ENCODE data around the gene FLOT2.
"Not testable (repeated sequence)": the region's sequence is repeated elsewhere in the genome, so short reads cannot be mapped to it uniquely, and the experiment has no call there.

FLOT2 gene

DNA sequence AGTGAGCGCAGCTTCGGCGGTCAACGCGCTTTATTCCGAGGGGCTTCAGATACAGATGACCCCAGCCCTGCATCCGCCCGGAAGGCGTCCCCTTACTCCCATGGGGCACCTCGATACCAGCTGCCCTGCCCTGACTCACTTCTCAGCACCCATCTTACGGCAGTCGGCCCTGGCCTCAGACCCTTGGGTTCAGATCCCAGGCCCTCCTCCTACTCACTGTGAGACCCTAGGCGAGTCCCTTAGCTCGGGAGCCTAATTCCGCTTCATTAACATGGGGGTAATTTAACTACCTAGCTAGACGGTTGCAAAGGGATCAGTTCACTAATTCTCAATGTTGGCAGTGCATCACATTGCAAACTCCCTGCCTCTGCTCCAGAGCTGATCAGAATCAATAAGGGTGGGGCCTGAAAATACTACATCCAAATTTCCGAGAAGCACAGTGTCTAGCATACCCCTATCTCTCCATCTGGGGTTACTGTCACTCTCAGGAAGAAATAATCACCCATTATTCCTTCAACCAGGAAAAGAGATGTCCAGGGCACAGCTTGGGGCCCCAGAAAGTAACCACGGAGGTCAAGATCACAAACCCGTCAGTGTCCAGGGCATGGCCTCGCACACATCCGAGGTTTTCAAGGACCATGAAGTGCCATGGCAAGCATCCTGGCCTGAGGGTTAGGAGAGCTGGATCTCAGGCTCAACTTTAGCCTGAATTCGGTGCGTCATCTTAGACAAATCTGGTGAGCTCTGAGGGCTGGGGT is 415 bp upstream of the FLOT2 start:
- Histone ChIP-seq H3K36me3 (ENCODE audit: control insufficient read depth, insufficient read depth, low read length) (no peaks in the 10 kb centered on the region), H3K4me3 (ENCODE audit: low read length) (peak overlapping the region; percentile 39), H3K23ac (ENCODE audit: low read length) (peak overlapping the region; percentile 66), H3K79me1 (ENCODE audit: low read length) (peaks cover 4% of the 10 kb centered on the region), H2BK15ac (replicated peaks; ENCODE audit: low read depth) (no peak overlapping the region), H2BK120ac (ENCODE audit: low read depth, low read length) (no peak overlapping the region), H2BK5ac (ENCODE audit: low read length) (peak overlapping the region; percentile 50), H4K5ac (ENCODE audit: low read length) (peak overlapping the region; percentile 98), H2AK5ac (ENCODE audit: low read length) (peak overlapping the region; percentile 96), H4K8ac (ENCODE audit: low read depth, low read length) (no peak overlapping the region), H3K4ac (ENCODE audit: low read depth, low read length) (peak overlapping the region; percentile 49), H3K9ac (ENCODE audit: low read length) (peak overlapping the region; percentile 97), H3K56ac (ENCODE audit: low read length) (peak overlapping the region; percentile 99), H3K79me2 (ENCODE audit: control insufficient read depth, insufficient read depth, low read length) (no peaks in the 10 kb centered on the region), H3K4me2 (ENCODE audit: low read length) (peak overlapping the region; percentile 89), H3K4me1 (ENCODE audit: control insufficient read depth, low read depth, low read length) (peaks cover 7% of the 10 kb centered on the region), H3K18ac (ENCODE audit: low read length) (peak overlapping the region; percentile 68), H3K27me3 (ENCODE audit: insufficient read depth, low read length, poor library complexity) (no peaks in the 10 kb centered on the region), H3K27ac (ENCODE audit: low read depth, low read length) (peak overlapping the region; percentile 94)
- no peak for DNase-seq
- WGBS (ENCODE audit: extremely low coverage, insufficient coverage, low lambda C conversion rate) = no CpG with 5 or more reads among the region's 23 CpGs

DNA sequence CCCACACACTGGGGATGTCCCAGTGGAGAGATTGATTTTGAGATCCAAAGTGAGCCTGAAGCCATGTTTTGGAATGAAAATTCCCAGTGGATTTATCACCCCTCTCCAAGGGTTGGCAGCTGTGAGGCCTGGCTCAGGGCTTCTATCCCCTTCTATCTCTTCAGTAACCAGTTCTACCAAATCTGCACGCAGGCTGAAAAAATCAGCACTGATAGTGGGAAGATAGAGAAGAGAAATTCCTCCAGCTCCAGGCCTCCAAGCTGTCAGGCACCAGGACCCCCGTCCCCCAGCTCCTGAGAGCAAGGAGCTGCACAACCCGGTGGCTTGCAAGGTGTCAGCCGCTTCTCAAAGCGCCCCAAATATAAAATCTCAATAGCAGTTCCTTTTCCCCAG is 1.0 kb downstream of the FLOT2 start:
- Histone ChIP-seq H4K5ac (ENCODE audit: low read length) (no peak overlapping the region), H3K56ac (ENCODE audit: low read length) (peak overlapping the region; percentile 99), H3K18ac (ENCODE audit: low read length) (no peak overlapping the region), H3K79me2 (ENCODE audit: control insufficient read depth, insufficient read depth, low read length) (no peaks in the 10 kb centered on the region), H3K79me1 (ENCODE audit: low read length) (peaks cover 4% of the 10 kb centered on the region), H3K27me3 (ENCODE audit: insufficient read depth, low read length, poor library complexity) (no peaks in the 10 kb centered on the region), H2BK5ac (ENCODE audit: low read length) (no peak overlapping the region), H3K23ac (ENCODE audit: low read length) (no peak overlapping the region), H3K27ac (ENCODE audit: low read depth, low read length) (no peak overlapping the region), H2BK15ac (replicated peaks; ENCODE audit: low read depth) (no peak overlapping the region), H4K8ac (ENCODE audit: low read depth, low read length) (no peak overlapping the region), H3K36me3 (ENCODE audit: control insufficient read depth, insufficient read depth, low read length) (no peaks in the 10 kb centered on the region), H2BK120ac (ENCODE audit: low read depth, low read length) (no peak overlapping the region), H3K4me1 (ENCODE audit: control insufficient read depth, low read depth, low read length) (peaks cover 4% of the 10 kb centered on the region), H3K4ac (ENCODE audit: low read depth, low read length) (no peak overlapping the region), H3K4me2 (ENCODE audit: low read length) (peak overlapping the region; percentile 88), H3K9ac (ENCODE audit: low read length) (peak overlapping the region; percentile 97), H3K4me3 (ENCODE audit: low read length) (peak overlapping the region; percentile 86), H2AK5ac (ENCODE audit: low read length) (no peak overlapping the region)
- WGBS (ENCODE audit: extremely low coverage, insufficient coverage, low lambda C conversion rate) = no CpG with 5 or more reads among the region's 5 CpGs
- peak; percentile 49 for DNase-seq

DNA sequence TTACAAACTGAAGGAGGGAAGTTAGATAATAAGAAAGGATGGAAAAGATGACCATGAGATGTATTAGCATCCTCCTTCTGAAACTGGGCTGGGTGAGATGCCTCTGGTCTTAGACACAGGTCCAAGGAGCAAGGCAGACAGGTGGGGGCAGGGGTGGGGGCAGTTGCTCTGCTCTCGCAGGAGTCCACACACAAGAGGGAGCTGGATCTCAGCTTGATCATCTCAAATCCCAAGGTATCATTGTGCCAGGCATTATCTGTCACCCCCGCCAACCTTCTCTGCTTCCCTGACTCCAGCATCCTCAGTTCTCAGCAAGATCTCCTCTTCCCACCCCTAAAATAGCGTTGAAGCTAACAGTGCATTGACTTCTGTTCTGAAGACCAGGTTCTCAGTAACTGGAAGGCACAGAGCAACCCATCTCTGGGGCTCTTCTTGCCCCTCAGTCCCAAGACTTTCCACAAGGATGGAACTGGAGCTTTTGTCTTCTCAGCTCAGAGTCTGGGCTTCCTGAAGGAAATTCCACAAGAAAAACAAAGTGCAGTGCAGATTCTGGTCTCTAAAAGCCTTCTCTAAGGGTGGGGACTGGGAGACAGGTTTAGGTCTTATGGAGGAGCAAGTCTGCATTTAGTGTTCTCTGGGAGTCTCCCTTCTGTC is 1.6 kb downstream of the FLOT2 start:
- no peak overlapping the region for H2BK15ac ChIP-seq (replicated peaks; ENCODE audit: low read depth)
- H4K5ac ChIP-seq (ENCODE audit: low read length) = no peak overlapping the region
- no peaks in the 10 kb centered on the region for H3K79me2 ChIP-seq (ENCODE audit: control insufficient read depth, insufficient read depth, low read length)
- H3K18ac ChIP-seq (ENCODE audit: low read length) = no peak overlapping the region
- H3K36me3 ChIP-seq (ENCODE audit: control insufficient read depth, insufficient read depth, low read length) = no peaks in the 10 kb centered on the region
- H2AK5ac ChIP-seq (ENCODE audit: low read length) = no peak overlapping the region
- no peak overlapping the region for H2BK120ac ChIP-seq (ENCODE audit: low read depth, low read length)
- H3K79me1 ChIP-seq (ENCODE audit: low read length) = peaks cover 4% of the 10 kb centered on the region
- DNase-seq = no peak
- no CpG with 5 or more reads among the region's 3 CpGs for WGBS (ENCODE audit: extremely low coverage, insufficient coverage, low lambda C conversion rate)
- no peak overlapping the region for H2BK5ac ChIP-seq (ENCODE audit: low read length)
- peak overlapping the region; percentile 88 for H3K4me2 ChIP-seq (ENCODE audit: low read length)
- no peak overlapping the region for H3K4me3 ChIP-seq (ENCODE audit: low read length)
- H3K27me3 ChIP-seq (ENCODE audit: insufficient read depth, low read length, poor library complexity) = no peaks in the 10 kb centered on the region
- H4K8ac ChIP-seq (ENCODE audit: low read depth, low read length) = no peak overlapping the region
- H3K4ac ChIP-seq (ENCODE audit: low read depth, low read length) = no peak overlapping the region
- peak overlapping the region; percentile 97 for H3K9ac ChIP-seq (ENCODE audit: low read length)
- H3K4me1 ChIP-seq (ENCODE audit: control insufficient read depth, low read depth, low read length) = peaks cover 4% of the 10 kb centered on the region
- H3K23ac ChIP-seq (ENCODE audit: low read length) = no peak overlapping the region
- H3K27ac ChIP-seq (ENCODE audit: low read depth, low read length) = no peak overlapping the region
- peak overlapping the region; percentile 99 for H3K56ac ChIP-seq (ENCODE audit: low read length)

DNA sequence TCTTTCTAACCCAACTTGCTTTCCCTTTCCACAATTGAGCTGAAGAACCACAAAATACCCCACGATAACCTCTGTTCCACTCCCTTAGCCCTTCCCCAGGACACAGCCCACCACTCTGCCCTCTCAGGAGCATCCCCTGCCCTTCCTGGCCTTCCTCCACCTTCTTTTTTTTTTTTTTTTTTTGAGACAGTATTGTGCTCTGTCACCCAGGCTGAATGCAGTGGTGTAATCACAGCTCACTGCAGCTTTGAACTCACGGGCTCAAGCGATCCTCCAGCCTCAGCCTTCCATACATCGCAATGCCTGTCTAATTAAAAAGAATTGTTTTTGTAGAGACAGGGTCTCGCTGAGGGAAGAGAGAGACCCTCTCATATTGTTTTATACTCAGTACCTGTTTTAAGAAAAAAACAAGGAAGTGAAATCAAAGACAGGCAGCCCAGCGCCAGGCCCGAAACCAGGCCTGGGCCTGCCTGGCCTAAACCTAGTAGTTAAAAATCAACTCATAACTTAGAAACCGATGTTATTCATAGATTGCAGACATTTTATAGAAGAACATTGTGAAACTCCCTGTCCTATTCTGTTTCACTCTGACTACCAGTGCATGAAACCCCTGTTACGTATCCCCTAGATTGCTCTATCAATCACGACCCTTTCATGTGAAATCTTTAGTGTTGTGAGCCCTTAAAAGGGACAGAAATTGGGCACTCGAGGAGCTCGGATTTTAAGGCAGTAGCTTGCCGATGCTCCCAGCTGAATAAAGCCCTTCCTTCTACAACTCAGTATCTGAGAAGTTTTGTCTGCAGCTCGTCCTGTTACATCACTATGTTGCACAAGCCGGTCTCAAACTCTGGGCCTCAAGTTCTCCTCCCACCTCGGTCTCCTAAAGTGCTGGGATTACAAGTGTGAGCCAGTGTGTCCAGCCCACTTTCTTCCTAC is 4.0 kb downstream of the FLOT2 start:
- H3K79me1 ChIP-seq (ENCODE audit: low read length); H4K8ac ChIP-seq (ENCODE audit: low read depth, low read length); H3K56ac ChIP-seq (ENCODE audit: low read length); H3K4me1 ChIP-seq (ENCODE audit: control insufficient read depth, low read depth, low read length); H3K18ac ChIP-seq (ENCODE audit: low read length); H2AK5ac ChIP-seq (ENCODE audit: low read length); DNase-seq; H3K4me3 ChIP-seq (ENCODE audit: low read length); H3K4me2 ChIP-seq (ENCODE audit: low read length); H3K4ac ChIP-seq (ENCODE audit: low read depth, low read length); H3K27ac ChIP-seq (ENCODE audit: low read depth, low read length); H3K79me2 ChIP-seq (ENCODE audit: control insufficient read depth, insufficient read depth, low read length); H2BK5ac ChIP-seq (ENCODE audit: low read length); H4K5ac ChIP-seq (ENCODE audit: low read length); H3K27me3 ChIP-seq (ENCODE audit: insufficient read depth, low read length, poor library complexity); H2BK120ac ChIP-seq (ENCODE audit: low read depth, low read length); H3K23ac ChIP-seq (ENCODE audit: low read length); H3K9ac ChIP-seq (ENCODE audit: low read length); H3K36me3 ChIP-seq (ENCODE audit: control insufficient read depth, insufficient read depth, low read length); H2BK15ac ChIP-seq (replicated peaks; ENCODE audit: low read depth): not testable (repeated sequence)
- no CpG with 5 or more reads among the region's 16 CpGs for WGBS (ENCODE audit: extremely low coverage, insufficient coverage, low lambda C conversion rate)

DNA sequence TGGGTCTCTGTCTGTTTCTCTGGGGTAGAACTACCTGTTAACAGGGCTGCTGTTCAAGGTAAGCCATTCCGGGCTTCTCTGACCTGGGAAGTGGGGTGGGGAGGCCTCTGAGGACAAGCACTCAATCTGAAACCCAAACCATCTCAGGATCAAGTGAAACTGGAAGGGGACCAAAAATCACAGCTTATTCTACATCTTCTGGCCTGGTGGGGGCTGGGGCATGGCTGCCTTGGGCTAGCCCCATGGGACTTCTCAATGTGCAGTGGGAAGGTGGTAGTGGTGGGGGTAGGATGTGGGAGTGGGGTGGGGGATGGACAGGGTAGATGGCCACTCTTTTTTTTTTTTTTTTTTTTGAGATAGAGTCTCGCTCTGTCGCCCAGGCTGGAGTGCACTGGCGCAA is 5.5 kb downstream of the FLOT2 start:
- no peak overlapping the region for H2BK120ac ChIP-seq (ENCODE audit: low read depth, low read length)

More for the DNA sequence above, 5.5 kb downstream of the FLOT2 start:
- no peak overlapping the region for H3K23ac ChIP-seq (ENCODE audit: low read length)
- DNase-seq = no peak
- no peak overlapping the region for H2BK5ac ChIP-seq (ENCODE audit: low read length)
- no peak overlapping the region for H3K4me2 ChIP-seq (ENCODE audit: low read length)
- no peak overlapping the region for H2BK15ac ChIP-seq (replicated peaks; ENCODE audit: low read depth)
- no peak overlapping the region for H2AK5ac ChIP-seq (ENCODE audit: low read length)
- H3K36me3 ChIP-seq (ENCODE audit: control insufficient read depth, insufficient read depth, low read length) = no peaks in the 10 kb centered on the region
- H3K4ac ChIP-seq (ENCODE audit: low read depth, low read length) = no peak overlapping the region
- H3K79me1 ChIP-seq (ENCODE audit: low read length) = peaks cover 4% of the 10 kb centered on the region
- no peak overlapping the region for H3K4me3 ChIP-seq (ENCODE audit: low read length)
- H4K5ac ChIP-seq (ENCODE audit: low read length) = no peak overlapping the region
- H3K9ac ChIP-seq (ENCODE audit: low read length) = no peak overlapping the region
- no peaks in the 10 kb centered on the region for H3K79me2 ChIP-seq (ENCODE audit: control insufficient read depth, insufficient read depth, low read length)
- H4K8ac ChIP-seq (ENCODE audit: low read depth, low read length) = no peak overlapping the region
- no CpG with 5 or more reads among the region's 4 CpGs for WGBS (ENCODE audit: extremely low coverage, insufficient coverage, low lambda C conversion rate)
- no peaks in the 10 kb centered on the region for H3K27me3 ChIP-seq (ENCODE audit: insufficient read depth, low read length, poor library complexity)
- H3K18ac ChIP-seq (ENCODE audit: low read length) = no peak overlapping the region
- no peak overlapping the region for H3K27ac ChIP-seq (ENCODE audit: low read depth, low read length)
- no peak overlapping the region for H3K56ac ChIP-seq (ENCODE audit: low read length)
- H3K4me1 ChIP-seq (ENCODE audit: control insufficient read depth, low read depth, low read length) = peaks cover 4% of the 10 kb centered on the region
